HG02759 (cell line): ENCODE data around the gene GREB1L.
"Not testable (repeated sequence)": the region's sequence is repeated elsewhere in the genome, so short reads cannot be mapped to it uniquely, and the experiment has no call there.

Source experiments
- ATAC-seq: cut with Tn5 transposase; IDR thresholded peaks from one replicate; pipeline ENCODE4 v1.9.1; 2021; ENCODE audit warnings: mild to moderate bottlenecking, moderate library complexity; ENCODE audit not compliant: unreplicated experiment

GREB1L gene

DNA sequence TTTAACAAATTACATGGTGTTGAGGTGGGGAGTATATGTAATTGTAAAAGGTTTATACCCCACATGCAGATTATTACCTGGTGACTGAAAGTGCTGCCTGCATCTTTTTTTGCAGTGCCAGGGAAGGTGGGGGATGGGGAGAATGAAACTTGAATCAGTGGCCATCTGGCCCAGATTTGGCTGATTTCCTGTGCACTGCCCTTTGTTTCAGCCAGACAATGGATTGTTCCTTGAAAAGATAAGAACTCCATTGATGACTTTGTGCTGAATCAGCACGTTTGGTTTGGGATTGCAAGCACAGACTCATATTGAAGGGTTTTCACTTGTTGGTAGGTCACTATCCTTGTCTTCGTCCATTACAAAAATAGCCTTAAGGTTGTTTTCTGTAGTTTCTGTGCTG lies 20.9 kb downstream of the GREB1L start:
- no peak for ATAC-seq

DNA sequence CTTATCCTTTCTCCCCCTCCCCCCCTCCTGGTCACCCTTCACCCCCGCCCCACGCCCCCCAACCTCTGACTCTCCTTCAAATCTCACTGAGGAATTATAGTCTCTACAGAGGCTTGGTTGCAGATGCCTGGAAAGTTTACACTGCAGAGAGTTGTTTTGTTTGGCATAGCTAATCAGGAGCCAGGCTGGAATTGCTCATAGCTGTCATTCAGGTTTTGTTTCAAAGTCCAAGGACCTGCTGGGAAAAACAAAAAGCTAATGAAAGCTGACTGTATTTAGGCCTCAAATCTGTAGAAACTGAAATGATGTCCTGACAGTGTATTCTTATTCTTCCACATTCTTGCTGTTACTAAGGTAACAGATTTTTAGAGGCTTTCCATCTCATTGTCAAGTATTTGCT lies 22.6 kb downstream of the GREB1L start:
- no peak for ATAC-seq

DNA sequence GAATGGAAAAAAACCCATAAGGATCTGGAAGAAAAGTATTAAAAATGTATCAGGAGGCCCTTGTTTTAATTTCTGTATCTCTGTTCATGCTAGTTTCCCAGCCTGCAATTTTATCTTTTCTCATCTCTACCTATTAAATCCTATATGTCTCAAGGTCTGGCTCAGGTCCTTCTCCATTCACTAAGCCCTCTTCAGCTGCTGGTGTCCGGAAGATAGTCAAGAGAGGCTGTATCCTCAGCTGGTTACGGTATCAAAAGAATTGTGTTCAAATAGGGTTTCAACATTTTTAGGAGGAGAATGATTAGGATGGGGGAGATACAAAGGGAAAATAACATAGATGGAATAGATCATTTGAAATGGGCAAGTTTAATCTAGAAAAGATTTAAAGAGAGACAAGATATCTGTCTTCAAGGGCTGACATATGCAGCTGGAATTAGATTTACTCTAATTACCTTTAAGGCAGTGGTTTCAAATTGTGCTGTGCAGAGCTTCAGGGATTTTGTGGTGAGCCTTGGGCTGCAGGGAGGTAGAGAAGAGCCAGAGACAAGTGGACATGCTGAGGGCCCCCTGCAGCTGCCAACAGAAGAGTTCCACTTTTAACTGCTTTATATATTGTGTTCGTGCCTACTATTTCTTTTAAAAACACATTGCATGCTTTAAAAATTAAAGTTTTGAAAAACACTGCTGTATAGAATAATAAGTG lies 24.1 kb downstream of the GREB1L start:
- ATAC-seq: no peak

DNA sequence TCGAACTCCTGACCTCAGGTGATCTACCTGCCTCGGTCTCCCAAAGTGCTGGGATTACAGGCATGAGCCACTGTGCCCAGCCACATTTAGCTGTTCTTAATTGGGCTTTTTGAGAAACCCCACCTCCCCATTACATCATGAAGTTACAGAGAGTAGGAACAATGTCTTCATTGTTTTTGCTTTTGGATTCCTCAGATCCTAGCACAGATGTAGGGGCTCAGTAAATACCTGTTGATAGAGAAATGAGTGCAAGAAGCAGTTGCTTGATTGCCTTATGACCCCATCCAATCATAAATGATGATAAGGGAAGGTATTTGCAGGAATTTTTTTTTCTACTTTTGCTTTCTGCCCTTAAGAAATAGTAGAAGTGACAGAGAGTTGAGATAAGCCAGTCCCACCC lies 25.4 kb downstream of the GREB1L start:
- ATAC-seq: no peak

DNA sequence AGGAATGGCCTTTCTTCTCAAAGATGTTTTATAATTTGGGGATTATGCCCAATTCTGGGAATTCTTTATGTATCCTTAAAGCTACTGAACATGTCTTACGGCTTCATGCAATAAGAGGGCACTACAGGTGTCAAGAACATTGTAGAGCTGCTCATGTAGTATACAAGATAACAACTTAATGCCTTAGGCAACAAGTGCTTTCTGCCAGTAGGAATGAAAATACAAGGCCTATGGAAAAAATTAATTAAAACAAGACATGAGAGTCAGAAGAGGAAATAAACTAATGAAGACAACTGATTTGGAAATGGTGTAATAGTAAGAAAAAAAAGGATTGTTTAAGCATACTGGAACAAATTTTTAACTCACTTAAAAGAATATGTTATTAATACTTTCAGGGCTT lies 27.3 kb downstream of the GREB1L start:
- ATAC-seq: no peak

DNA sequence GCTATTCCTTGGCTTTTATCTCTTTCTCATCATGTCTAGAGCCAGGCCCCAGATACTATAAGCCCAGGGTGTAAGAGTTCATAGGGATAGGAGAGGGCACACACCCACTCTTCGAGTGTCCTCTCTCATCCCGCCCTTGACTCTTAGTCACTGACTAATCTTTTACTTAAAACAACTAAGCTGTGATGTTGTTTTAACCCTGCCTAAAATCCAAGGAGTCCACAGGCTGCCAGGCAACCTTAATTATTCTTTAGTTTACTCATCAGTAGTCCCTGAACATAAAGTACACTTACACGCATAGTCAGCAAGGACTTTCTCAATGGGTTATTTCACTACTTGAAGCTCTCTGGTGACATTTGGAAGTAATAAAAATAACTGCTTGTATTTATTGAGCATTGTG lies 28.4 kb downstream of the GREB1L start:
- ATAC-seq: no peak

DNA sequence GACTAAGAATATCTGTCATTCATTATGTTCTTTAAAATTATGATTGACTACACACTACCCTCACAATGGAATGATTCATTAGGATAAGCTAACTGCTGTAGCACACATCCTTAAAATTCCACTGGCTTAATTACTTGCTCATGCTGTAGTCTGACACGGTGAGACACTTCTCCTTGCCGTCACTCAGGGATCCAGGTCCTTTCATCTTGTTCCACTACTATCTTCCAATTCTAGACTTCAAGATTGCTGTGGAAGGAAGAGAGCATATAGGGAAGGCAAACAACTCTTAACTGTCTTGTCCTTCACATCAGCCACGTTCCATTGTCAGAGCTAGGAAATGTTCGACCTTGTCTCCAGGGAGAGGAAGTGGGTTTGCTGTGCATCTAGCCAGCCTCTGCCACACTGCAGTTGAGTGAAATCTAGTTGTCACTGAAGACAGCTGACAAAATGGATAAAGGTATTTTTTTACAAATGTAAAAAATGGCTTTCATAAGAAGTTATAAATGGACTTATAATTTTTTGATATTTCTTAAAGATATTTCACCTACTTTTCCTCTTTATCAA lies 30.1 kb downstream of the GREB1L start:
- ATAC-seq: no peak

DNA sequence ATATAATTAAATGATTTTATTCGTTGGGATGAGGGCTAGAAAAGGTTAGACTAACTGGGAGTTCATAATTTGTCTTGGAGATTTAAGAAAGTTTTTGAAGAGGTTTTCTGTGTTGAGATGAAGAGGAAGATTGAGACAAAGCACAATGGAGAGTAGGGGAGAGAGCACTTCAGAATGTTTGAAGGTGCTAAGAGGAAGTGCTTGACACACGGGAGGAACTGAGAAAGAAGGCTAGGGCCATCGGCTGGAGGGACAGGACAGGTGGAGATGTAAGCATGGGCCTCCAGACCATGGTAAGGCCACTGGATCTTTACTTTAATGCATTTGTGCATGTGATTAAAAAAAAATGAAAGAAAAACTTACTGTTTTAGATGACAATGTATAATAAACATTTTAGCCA lies 31.5 kb downstream of the GREB1L start:
- ATAC-seq: no peak

DNA sequence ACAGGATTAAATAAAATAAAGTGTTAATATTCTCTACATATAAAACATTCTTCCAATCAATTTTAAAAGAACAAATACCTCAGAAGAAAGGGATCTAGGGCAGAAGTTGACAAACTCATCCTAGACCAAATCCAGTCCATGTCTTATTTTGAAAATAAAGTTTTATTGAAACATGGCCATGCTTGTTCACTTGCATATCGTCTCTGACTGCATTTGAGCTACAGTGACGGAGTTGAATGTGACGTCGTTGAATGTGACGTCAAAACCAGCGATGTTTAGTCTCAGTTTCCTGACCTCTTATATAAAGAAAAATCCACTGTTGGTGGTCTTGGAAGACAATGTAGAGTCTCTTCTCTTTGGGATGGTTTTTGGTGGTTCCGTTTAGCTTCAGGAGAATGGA lies 33.6 kb downstream of the GREB1L start:
- ATAC-seq: no peak

DNA sequence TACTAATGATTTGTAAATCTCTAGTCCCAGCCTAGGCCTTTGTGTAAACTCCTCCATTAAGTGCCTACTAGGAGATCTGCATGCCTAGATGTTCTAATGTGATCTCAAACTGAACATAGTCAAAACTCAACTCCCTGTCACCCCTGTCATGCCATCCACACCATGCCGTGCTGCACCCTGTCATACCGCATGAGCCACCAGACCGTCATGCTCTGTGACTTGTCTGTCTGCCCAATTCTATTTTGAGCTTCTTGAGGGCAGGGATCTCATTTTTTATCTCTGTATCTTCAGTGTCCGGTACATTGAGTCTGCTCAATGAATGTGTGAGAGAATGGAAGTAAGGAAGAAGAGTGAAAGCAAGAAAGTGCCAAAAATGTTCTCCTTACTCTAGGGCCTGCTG lies 35.5 kb downstream of the GREB1L start:
- ATAC-seq: no peak

DNA sequence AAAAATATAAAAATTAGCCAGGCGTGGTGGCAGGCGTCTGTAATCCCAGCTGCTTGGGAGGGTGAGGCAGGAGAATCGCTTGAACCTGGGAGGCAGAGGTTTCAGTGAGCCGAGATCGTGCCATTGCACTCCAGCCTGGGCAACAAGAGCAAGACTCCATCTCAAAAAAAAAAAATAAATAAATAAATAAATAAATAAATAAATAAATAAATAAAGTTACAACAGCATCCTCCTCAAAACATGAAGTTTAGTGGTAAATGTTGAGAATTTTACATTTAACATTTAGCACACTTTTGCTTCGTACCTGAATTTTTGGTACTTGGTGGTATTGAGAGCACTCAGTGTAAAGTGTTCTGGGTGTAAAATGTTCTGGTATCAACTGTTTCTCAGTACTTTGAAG lies 36.2 kb downstream of the GREB1L start:
- ATAC-seq: not testable (repeated sequence)

DNA sequence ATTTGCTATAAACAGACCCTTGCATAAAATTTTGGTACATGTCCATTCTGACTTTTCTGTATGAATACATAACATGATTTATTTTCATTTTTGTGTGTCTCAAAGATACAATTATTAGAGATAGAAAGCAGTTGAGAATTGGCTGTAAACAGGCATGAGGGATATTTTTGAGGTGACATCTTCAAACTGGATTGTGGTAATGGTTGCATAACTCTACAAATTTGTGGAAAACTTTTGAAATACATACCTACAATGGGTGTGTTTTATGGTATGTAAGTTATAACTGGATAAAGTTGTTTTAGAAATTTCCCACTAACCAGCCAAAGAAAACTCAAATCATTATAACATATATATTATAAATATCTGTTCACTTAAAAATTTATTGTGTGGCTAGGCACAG lies 39.6 kb downstream of the GREB1L start:
- no peak for ATAC-seq

DNA sequence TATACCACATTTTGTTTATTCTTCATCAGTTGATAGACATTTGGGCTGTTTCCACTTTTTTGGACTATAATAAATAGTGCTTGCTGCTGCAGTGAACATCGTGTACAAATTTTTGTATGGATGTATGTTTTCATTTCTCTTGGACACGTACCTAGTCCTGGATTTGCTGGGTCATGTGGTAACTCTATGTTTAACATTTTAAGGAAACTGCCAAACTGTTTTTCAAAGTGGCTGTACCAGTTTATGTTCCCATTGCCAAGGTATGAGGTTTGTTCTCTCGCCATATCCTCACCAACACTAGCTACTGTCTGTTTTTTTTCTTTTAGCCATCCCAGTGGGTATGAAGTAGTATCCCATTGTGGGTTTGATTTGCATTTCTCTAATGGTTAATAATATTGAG lies 42.5 kb downstream of the GREB1L start:
- ATAC-seq: no peak

DNA sequence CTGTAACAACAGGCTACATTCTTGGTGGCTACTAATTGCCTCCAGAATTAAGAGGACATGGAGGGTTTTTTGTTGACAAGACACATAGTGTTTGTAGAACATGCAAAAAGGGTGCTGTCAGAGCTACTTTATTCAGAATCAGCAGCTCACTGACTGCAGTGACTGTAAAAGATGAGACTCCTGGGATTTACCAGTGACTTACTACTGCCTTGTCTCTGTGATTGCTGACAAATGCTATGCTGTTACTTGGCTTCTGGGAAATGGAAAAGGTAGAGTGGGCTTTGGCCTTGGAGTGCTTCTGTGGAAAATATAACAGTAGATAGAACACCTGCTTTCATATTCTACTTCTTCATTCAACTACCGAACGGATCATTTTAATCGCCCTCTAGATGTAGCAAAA lies 47.8 kb downstream of the GREB1L start:
- ATAC-seq: no peak

DNA sequence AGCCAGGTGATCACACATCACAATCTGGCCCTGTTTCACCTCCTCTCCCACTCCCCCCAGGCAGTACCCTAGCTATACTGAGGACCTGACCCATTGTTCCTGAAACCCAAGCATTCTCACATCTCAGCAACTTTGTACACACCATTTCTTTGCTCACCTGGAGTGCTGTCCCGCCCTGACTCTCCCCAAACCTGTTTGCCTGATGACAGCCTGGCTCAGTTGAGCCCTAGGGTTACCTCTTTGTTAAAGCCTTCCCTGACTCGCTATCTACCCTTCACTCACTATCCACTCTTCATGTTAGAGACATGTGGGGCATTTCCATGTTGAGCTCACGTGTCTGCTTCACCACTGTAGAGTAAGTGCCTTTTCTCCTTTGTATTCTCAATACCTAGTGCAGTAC lies 49.1 kb downstream of the GREB1L start:
- no peak for ATAC-seq

DNA sequence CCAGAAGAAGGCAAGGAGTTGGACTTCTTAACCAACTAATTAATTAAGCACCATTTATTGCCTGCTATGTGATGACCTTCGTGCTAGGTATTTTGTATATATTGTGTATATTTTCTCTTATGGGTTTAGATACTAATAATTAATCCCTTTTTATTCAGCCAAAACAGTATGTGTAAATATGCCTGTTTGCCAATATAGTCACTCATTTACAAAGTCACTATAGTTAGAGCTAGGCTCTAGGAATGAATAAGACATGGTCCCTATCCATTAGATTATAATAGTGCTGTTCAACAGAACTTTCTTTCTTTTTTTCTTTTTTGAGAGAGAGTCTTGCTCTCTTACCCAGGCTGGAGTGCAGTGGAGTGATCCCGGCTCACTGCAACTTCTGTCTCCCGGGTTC lies 51.4 kb downstream of the GREB1L start:
- ATAC-seq: no peak

DNA sequence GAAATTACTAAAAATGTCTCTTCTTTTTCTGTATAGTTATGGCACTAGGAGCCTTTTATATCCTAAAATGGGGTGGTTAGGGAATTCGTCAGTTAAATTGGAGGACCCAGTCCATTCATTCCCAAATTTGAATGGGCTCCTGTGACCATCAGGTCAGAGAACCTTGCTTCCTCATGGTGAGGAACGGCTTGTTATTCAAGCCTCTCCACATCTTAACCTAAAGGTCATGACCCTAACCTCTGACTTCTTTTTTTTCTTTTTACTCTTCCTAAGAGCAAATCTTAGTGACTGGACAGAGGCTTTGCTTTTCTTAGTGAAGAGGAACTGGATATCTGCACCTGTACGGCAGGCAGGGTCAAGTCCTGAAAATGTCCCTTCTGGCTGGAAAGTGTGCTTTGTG lies 53.1 kb downstream of the GREB1L start:
- ATAC-seq: no peak

DNA sequence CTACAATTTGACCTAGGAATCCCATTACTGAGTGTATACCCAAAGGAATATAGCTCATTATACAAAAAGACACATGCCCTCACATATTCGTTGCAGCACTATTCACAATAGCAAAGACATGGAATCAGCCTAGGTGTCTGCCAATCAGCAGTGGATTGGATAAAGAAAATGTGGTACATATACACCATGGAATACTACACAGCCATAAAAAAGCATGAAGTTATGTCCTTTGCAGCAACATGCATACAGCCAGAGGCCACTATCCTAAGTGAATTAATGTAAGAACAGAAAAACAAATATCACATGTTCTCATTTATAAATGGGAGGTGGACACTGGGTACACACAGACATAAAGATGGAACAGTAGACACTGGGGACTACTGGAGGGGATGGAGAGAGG lies 54.0 kb downstream of the GREB1L start:
- no peak for ATAC-seq

DNA sequence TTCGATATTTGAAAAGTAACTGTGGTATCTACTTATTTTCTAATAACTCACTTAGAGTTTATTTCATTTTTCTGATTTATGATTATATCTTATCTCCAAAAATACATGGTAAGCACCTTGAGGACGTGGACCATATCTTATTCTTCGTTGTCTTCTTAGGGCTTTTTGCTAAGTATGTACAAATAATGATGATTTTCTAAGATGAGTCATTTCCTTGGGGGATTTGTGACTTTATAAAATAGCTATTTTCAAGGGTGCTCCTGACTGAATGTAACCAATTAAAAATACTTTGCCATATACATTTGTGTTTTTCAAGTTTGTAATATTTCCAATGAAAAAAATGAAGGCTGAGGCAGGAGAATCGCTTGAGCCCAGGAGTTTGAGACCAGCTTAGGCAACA lies 56.3 kb downstream of the GREB1L start:
- ATAC-seq: no peak

DNA sequence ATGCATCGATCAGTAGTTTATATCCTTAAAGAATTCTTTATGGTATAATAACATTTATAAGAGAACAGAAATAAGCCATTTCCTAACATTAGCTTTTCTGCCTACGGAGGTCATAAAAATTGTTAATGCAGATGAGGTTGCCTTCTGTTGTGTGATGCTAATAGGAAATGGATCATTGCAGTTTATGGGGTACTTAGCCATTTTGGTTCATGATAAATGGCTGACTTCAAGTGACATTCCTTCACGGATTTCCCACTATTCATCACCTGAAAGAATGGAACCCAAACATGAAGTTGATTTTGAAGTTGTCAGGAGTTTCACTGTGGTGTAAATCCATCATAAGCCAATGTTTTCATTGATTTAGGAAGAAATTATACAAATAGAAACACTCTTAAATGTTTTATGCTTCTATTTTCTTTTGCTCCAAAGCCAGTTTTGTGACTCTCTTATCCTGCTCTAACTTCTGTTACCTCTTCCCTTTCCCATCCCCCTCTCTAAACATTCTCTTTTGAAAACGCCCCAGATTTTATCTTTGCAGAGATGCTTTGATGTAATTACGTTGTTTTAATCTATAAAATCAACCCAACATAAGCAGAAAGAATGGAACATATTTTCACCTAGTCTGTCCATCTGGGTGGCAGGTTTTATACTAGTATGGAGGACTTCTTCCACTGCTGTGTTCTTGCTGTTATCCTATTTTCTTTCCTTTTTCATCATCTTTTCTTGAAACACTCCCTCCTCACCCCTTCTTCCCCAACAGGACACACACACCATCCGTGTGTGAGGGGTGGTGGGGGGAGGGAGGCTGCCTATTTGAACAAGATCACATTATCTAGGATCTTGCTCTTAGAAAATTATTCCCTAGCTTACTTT lies 58.2 kb downstream of the GREB1L start:
- ATAC-seq: no peak

DNA sequence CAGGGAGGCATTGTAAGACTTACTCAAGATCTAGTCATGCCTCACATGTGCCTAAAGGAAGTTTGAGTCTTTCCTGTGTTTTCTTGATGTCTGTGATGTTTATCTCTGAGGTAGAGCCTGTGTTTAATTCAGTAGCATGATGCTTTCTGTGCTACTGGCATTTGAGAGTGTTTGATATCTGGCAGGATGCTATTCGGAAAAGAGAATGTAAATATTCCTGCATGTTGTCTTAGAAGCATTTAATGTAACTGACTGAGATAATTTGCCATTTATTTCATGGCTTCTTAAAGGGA lies 58.8 kb downstream of the GREB1L start:
- ATAC-seq: no peak

DNA sequence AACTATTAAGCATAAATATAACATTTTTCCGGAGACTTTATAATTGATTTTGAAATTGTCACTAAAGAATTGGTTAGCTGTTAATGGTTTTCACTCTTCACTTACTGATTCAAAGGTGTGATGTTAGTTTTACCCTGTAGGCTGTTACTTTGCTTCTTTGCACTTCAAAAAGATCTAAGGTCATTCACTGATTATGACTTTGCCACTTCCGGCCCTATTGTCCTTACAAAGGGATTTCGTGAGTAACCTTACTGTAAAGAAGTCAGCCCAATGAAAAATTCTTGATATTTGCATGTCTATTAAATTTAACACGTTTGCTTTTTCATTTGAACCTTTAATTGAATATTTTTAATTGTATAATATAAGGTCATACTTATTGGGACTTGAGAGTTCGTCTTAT lies 61.4 kb downstream of the GREB1L start:
- ATAC-seq: no peak
